OCI-LY1 (cell line): Measurements from ENCODE around the gene C3orf80.
"Not testable (repeated sequence)": the region's sequence is repeated elsewhere in the genome, so short reads cannot be mapped to it uniquely, and the experiment has no call there.

Experiments
- H2AFZ ChIP-seq: fragments of 200-600 bp; sonication (generic), shearing (Covaris generic); 2 replicates; pipeline ENCODE4 v1.6.0; 2014; ENCODE audit warnings: antibody characterized with exemption, mild to moderate bottlenecking, low read length
- H3F3A ChIP-seq: fragments of 200-600 bp; sonication (generic), shearing (Covaris generic); 2 replicates; pipeline ENCODE4 v1.6.0; 2014; ENCODE audit warnings: mild to moderate bottlenecking, antibody characterized with exemption, low read length, moderate library complexity; ENCODE audit not compliant: insufficient read depth
- H3K27ac ChIP-seq: fragments of 200-600 bp; sonication (generic); 2 replicates; pipeline ENCODE4 v1.5.1; 2014; ENCODE audit warnings: low read length, mixed run types, mild to moderate bottlenecking, low read depth; ENCODE audit not compliant: poor library complexity, severe bottlenecking
- H3K27me3 ChIP-seq: fragments of 200-600 bp; sonication (generic); 2 replicates; pipeline ENCODE4 v1.6.0; 2014; ENCODE audit warnings: antibody characterized with exemption, mild to moderate bottlenecking, low read length, moderate library complexity; ENCODE audit not compliant: insufficient read depth
- H3K36me3 ChIP-seq: fragments of 200-600 bp; sonication (generic); 2 replicates; pipeline ENCODE4 v1.6.1; 2014; ENCODE audit warnings: mild to moderate bottlenecking, antibody characterized with exemption, low read length, moderate library complexity, mixed read lengths; ENCODE audit not compliant: insufficient read depth
- H3K4me1 ChIP-seq: fragments of 200-600 bp; sonication (generic); 2 replicates; pipeline ENCODE4 v1.5.1; 2014; ENCODE audit warnings: mild to moderate bottlenecking, low read length, moderate library complexity; ENCODE audit not compliant: insufficient read depth, severe bottlenecking
- H3K4me2 ChIP-seq: fragments of 200-600 bp; sonication (generic), shearing (Covaris generic); 2 replicates; pipeline ENCODE4 v1.6.1; 2014; ENCODE audit warnings: low read length
- H3K4me3 ChIP-seq: fragments of 200-600 bp; sonication (generic); 2 replicates; pipeline ENCODE4 v1.5.1; 2014; ENCODE audit warnings: low read length, low read depth, mild to moderate bottlenecking, mixed read lengths; ENCODE audit not compliant: poor library complexity, severe bottlenecking
- H3K79me2 ChIP-seq: fragments of 200-600 bp; shearing (Covaris generic); 2 replicates; pipeline ENCODE4 v1.6.1; 2016; ENCODE audit warnings: mixed run types, low read length, mixed read lengths; ENCODE audit not compliant: insufficient read depth
- H3K9ac ChIP-seq: fragments of 200-600 bp; sonication (generic), shearing (Covaris generic); 2 replicates; pipeline ENCODE4 v1.6.1; 2014; ENCODE audit warnings: mild to moderate bottlenecking, low read length, mixed read lengths
- H3K9me2 ChIP-seq: fragments of 200-600 bp; sonication (generic), shearing (Covaris generic); 2 replicates; pipeline ENCODE4 v1.6.1; 2014; ENCODE audit warnings: low read depth, mild to moderate bottlenecking, low read length, mixed read lengths
- H3K9me3 ChIP-seq: fragments of 200-600 bp; shearing (Covaris generic); 2 replicates; pipeline ENCODE4 v1.6.1; 2014; ENCODE audit warnings: low read length, mixed read lengths
- H4K20me1 ChIP-seq: fragments of 200-600 bp; sonication (generic), shearing (Covaris generic); 2 replicates; pipeline ENCODE4 v1.6.0; 2016; ENCODE audit warnings: mild to moderate bottlenecking, low read length; ENCODE audit not compliant: insufficient read depth
- CTCF ChIP-seq: fragments of 200-600 bp; sonication (generic), shearing (Covaris generic); IDR thresholded peaks from 2 replicates; pipeline ENCODE4 v1.5.1; 2017; ENCODE audit warnings: mild to moderate bottlenecking, antibody characterized with exemption, low read length, moderate library complexity, mixed read lengths
- EZH2 ChIP-seq: fragments of 200-600 bp; sonication (generic), shearing (Covaris generic); IDR thresholded peaks from 2 replicates; pipeline ENCODE4 v1.8.0; 2017; ENCODE audit warnings: borderline replicate concordance, mixed run types, mild to moderate bottlenecking, antibody characterized with exemption, low read length, moderate library complexity, mixed read lengths

Gene C3orf80

GRCh38 chr3:160227419-160227818 lies 2.2 kb downstream of the C3orf80 start:
- Histone ChIP-seq H3K9ac (no peak overlapping the region), H3K9me3 (no peaks in the 10 kb centered on the region), H3K4me1 (peaks cover 10% of the 10 kb centered on the region), H3F3A (no peaks in the 10 kb centered on the region), H3K36me3 (no peaks in the 10 kb centered on the region), H3K4me3 (no peak overlapping the region), H3K9me2 (no peaks in the 10 kb centered on the region), H3K79me2 (no peaks in the 10 kb centered on the region), H2AFZ (no peak overlapping the region), H3K27ac (no peak overlapping the region), H3K4me2 (no peak overlapping the region), H3K27me3 (peaks cover 11% of the 10 kb centered on the region), H4K20me1 (no peaks in the 10 kb centered on the region)
- no peak for TF ChIP-seq EZH2
- TF ChIP-seq CTCF: no peak

GRCh38 chr3:160232014-160232413 lies 6.8 kb downstream of the C3orf80 start:
- Histone ChIP-seq H3F3A (no peaks in the 10 kb centered on the region), H3K9ac (no peak overlapping the region), H3K36me3 (no peaks in the 10 kb centered on the region), H2AFZ (no peak overlapping the region), H3K4me1 (no peaks in the 10 kb centered on the region), H3K4me3 (no peak overlapping the region), H3K9me3 (no peaks in the 10 kb centered on the region), H3K27me3 (no peaks in the 10 kb centered on the region), H3K9me2 (no peaks in the 10 kb centered on the region), H4K20me1 (no peaks in the 10 kb centered on the region), H3K4me2 (no peak overlapping the region), H3K27ac (no peak overlapping the region), H3K79me2 (no peaks in the 10 kb centered on the region)
- TF ChIP-seq EZH2: no peak

- H3K79me2 ChIP-seq, H3K9me2 ChIP-seq, H3K4me1 ChIP-seq, H3K4me2 ChIP-seq, H2AFZ ChIP-seq, H3K27ac ChIP-seq, H3K36me3 ChIP-seq, H3K9me3 ChIP-seq, H4K20me1 ChIP-seq, H3F3A ChIP-seq, H3K27me3 ChIP-seq, H3K4me3 ChIP-seq, H3K9ac ChIP-seq: not testable (repeated sequence)
Observed at GRCh38 chr3:160240719-160241118, 15.5 kb downstream of the C3orf80 start.

GRCh38 chr3:160245261-160245800 lies 20.1 kb downstream of the C3orf80 start:
- Histone ChIP-seq H3K4me2 (no peak overlapping the region), H3K4me1 (no peaks in the 10 kb centered on the region), H3K36me3 (no peaks in the 10 kb centered on the region), H3K27me3 (no peaks in the 10 kb centered on the region; the same call in 1 of the 2 replicates), H3K4me3 (no peak overlapping the region), H3K9ac (no peak overlapping the region), H3K79me2 (no peaks in the 10 kb centered on the region), H3K9me3 (no peaks in the 10 kb centered on the region), H3K27ac (no peak overlapping the region), H3K9me2 (no peaks in the 10 kb centered on the region), H3F3A (no peaks in the 10 kb centered on the region), H4K20me1 (no peaks in the 10 kb centered on the region), H2AFZ (no peak overlapping the region)
- TF ChIP-seq CTCF (no peak), EZH2 (no peak)
